Activated CD4-positive, alpha-beta memory T cell treated with anti-CD3 and anti-CD28 coated beads, Interleukin-2, amount 10 ng/mL, durations not matched to agents 7 days and 5 days (primary cell): Measurements from ENCODE around the gene ARPC2. TPM values are rescaled to one million over a fixed set of nuclear protein-coding genes. Genes with fewer than 3 reads are reported as not detected.

ENCODE experiments used
- CTCF ChIA-PET: fragments of 350-600 bp; sonication (Branson Sonifier 250); formaldehyde crosslinking; loops from one replicate; lab custom pipeline; 2021; ENCODE audit warnings: antibody characterized with exemption, inconsistent platforms; lab: Charles Lee
- POLR2A ChIA-PET: fragments of 350-600 bp; sonication (Branson Sonifier 250); formaldehyde crosslinking; loops from one replicate; lab custom pipeline; 2021; ENCODE audit warnings: antibody characterized with exemption; lab: Charles Lee
- DNase-seq: peaks from one replicate; pipeline ENCODE4 v3.0.0-alpha.2; 2020
- H3K27ac Mint-ChIP-seq: one replicate; pipeline ENCODE4 v1.8.0; 2021; ENCODE audit warnings: mild to moderate bottlenecking, mixed read lengths
- H3K27me3 Mint-ChIP-seq: one replicate; pipeline ENCODE4 v1.8.0; 2021; ENCODE audit warnings: mixed read lengths
- H3K36me3 Mint-ChIP-seq: one replicate; pipeline ENCODE4 v1.8.0; 2021; ENCODE audit warnings: low read depth, mixed read lengths
- H3K4me1 Mint-ChIP-seq: one replicate; pipeline ENCODE4 v1.8.0; 2021; ENCODE audit warnings: mixed read lengths
- H3K4me3 Mint-ChIP-seq: one replicate; pipeline ENCODE4 v1.8.0; 2021; ENCODE audit warnings: mild to moderate bottlenecking, mixed read lengths
- H3K9me3 Mint-ChIP-seq: one replicate; pipeline ENCODE4 v1.8.0; 2021; ENCODE audit warnings: mixed read lengths
- total RNA-seq, 2 experiments: library from RNA; stranded (reverse); gene quantifications; one replicate each; pipeline ENCODE4 v1.2.3, GENCODE V29; 2021

Gene ARPC2
- total RNA-seq, 2 experiments from 2014 or later, result 765 to 778 TPM

GRCh38 chr2:218187296-218188015 is 29.5 kb upstream of the ARPC2 start:
- H3K27me3 Mint-ChIP-seq, result peaks cover 5% of the 10 kb centered on the region
- H3K36me3 Mint-ChIP-seq, result no peaks in the 10 kb centered on the region
- no peak overlapping the region for H3K27ac Mint-ChIP-seq
- H3K4me3 Mint-ChIP-seq, result no peak overlapping the region
- DNase-seq, result no peak
- ChIA-PET CTCF (interaction anchor here (0.7 to 2.1 kb wide), 11 partner anchors 20 to 86 kb away, joined by 3 to 11 read pairs (median 6); partner anchors contain the start of genes AAMP, ARPC2, CXCR1 and PNKD), POLR2A (interaction anchor here (0.7 to 1.3 kb wide), 4 partner anchors 29 to 87 kb away, joined by 3 to 4 read pairs (median 4); no protein-coding TSS in a partner anchor)
- peaks cover 10% of the 10 kb centered on the region for H3K4me1 Mint-ChIP-seq
- no peaks in the 10 kb centered on the region for H3K9me3 Mint-ChIP-seq

DNA sequence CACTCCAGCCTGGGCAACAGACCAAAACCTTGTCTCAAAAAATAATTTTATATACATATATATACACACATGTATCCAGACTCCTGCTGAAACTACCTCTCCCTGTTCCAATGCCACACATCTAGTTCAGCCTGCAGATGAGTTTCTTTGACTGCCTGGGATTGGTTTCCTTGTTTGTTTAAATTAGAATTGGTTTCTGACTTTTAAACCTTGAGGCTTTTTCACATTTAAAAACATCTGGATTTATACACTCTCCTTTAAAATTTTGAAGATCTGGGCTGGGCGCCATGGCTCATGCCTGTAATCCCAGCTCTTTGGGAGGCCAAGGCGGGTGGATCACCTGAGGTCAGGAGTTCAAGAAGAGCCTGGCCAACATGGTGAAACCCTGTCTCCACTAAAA is 28.5 kb upstream of the ARPC2 start:
- Mint-ChIP-seq H3K9me3 (no peaks in the 10 kb centered on the region), H3K4me3 (no peak overlapping the region), H3K4me1 (peaks cover 10% of the 10 kb centered on the region), H3K36me3 (no peaks in the 10 kb centered on the region), H3K27me3 (peaks cover 4% of the 10 kb centered on the region), H3K27ac (no peak overlapping the region)
- ChIA-PET CTCF (interaction anchor here (0.7 to 2.1 kb wide), 6 partner anchors 22 to 102 kb away, joined by 3 to 11 read pairs (median 7); partner anchors contain the start of genes AAMP, CXCR1 and PNKD), POLR2A (no interaction called here)
- DNase-seq, result no peak

- Mint-ChIP-seq H3K9me3 (no peaks in the 10 kb centered on the region), H3K27ac (no peak overlapping the region), H3K27me3 (peaks cover 6% of the 10 kb centered on the region), H3K4me3 (no peak overlapping the region), H3K36me3 (no peaks in the 10 kb centered on the region), H3K4me1 (no peaks in the 10 kb centered on the region)
- no peak for DNase-seq
- ChIA-PET CTCF (no interaction called here), POLR2A (interaction anchor here (2.3 kb wide), 1 partner anchor 23 kb away, joined by 9 read pairs; the partner anchor contains the start of gene ARPC2)
Observed at GRCh38 chr2:218192902-218193430, 24.0 kb upstream of the ARPC2 start.

- no peak for DNase-seq
- H3K36me3 Mint-ChIP-seq, result no peaks in the 10 kb centered on the region
- H3K4me3 Mint-ChIP-seq, result no peak overlapping the region
- no peak overlapping the region for H3K27ac Mint-ChIP-seq
- CTCF ChIA-PET, result no interaction called here
- no peaks in the 10 kb centered on the region for H3K9me3 Mint-ChIP-seq
- POLR2A ChIA-PET, result interaction anchor here (2.3 kb wide), 1 partner anchor 22 kb away, joined by 9 read pairs; the partner anchor contains the start of gene ARPC2
- peaks cover 12% of the 10 kb centered on the region for H3K27me3 Mint-ChIP-seq
- no peaks in the 10 kb centered on the region for H3K4me1 Mint-ChIP-seq
Observed at GRCh38 chr2:218193701-218194100, 23.3 kb upstream of the ARPC2 start.

DNA sequence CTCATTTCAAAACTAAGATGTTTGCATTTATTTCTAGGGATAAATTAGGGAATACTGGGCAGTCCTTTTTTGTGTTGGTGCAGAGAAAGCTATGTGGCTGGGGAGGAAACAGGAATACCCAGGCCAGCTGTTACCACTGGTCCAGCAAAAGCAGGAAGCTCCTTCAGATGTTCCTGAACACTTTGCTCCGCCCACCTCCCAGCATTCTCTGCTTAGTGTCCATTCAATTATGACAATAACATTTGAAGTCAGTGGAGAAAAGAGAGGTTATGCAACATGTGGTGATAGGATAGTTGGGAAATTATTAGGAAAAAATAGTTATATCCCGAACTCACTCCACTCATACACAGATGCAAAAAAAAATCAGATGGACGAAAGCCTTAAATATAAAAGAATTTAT is 22.1 kb upstream of the ARPC2 start:
- no peaks in the 10 kb centered on the region for H3K36me3 Mint-ChIP-seq
- ChIA-PET POLR2A (interaction anchor here (2.3 kb wide), 1 partner anchor 21 kb away, joined by 9 read pairs; the partner anchor contains the start of gene ARPC2), CTCF (interaction anchor here (2.8 kb wide), 1 partner anchor 62 kb away, joined by 7 read pairs; no protein-coding TSS in a partner anchor)
- no peak for DNase-seq
- H3K4me3 Mint-ChIP-seq, result no peak overlapping the region
- no peaks in the 10 kb centered on the region for H3K4me1 Mint-ChIP-seq
- H3K9me3 Mint-ChIP-seq, result no peaks in the 10 kb centered on the region
- peaks cover 20% of the 10 kb centered on the region for H3K27me3 Mint-ChIP-seq
- H3K27ac Mint-ChIP-seq, result no peak overlapping the region

DNA sequence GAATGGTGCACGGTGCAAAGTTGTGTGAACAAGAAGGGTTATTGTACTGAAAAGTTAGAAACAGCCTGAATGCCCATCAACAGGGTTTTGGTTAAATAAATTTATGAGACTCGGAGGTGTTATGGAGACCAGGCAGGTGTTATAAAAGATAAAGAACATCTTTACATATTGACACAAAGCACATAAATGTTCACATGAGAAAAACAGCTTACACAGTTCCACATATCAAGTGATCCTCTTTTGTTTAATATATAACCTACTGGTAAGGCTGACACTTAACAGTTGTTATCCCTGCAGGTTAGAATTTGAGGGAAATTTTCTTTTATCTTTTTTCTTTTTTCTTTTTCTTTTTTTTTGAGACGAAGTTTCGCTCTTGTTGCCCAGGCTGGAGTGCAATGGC is 20.0 kb upstream of the ARPC2 start:
- CTCF ChIA-PET, result no interaction called here
- Mint-ChIP-seq H3K27me3 (peaks cover 27% of the 10 kb centered on the region), H3K9me3 (no peaks in the 10 kb centered on the region), H3K4me1 (no peaks in the 10 kb centered on the region), H3K4me3 (no peak overlapping the region), H3K36me3 (no peaks in the 10 kb centered on the region), H3K27ac (no peak overlapping the region)
- POLR2A ChIA-PET, result no interaction called here
- no peak for DNase-seq

- ChIA-PET POLR2A (no interaction called here), CTCF (interaction anchor here (0.6 kb wide), 1 partner anchor 153 kb away, joined by 3 read pairs; no protein-coding TSS in a partner anchor)
- no peaks in the 10 kb centered on the region for H3K4me1 Mint-ChIP-seq
- peaks cover 25% of the 10 kb centered on the region for H3K27me3 Mint-ChIP-seq
- H3K36me3 Mint-ChIP-seq, result no peaks in the 10 kb centered on the region
- H3K4me3 Mint-ChIP-seq, result no peak overlapping the region
- DNase-seq, result no peak
- no peaks in the 10 kb centered on the region for H3K9me3 Mint-ChIP-seq
- no peak overlapping the region for H3K27ac Mint-ChIP-seq
Observed at GRCh38 chr2:218202266-218202665, 14.7 kb upstream of the ARPC2 start.

DNA sequence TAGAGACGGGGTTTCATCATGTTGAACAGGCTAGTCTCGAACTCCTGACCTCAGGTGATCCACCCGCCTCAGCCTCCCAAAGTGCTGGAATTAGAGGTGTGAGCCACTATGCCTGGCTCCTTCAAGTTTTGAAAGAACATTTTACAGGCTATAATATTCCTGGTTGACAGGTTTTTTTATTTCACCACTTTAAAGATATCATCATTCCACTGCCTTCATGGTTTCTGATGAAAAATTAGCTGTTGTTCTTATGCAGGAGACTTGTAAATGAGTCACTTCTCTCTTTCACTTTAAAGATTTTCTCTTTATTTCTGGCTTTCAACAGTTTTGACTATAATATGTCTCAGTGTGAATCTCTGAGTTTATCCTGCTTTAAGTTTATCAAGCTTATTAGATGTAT is 7.9 kb upstream of the ARPC2 start:
- Mint-ChIP-seq H3K27ac (no peak overlapping the region), H3K4me1 (no peaks in the 10 kb centered on the region), H3K27me3 (peaks cover 13% of the 10 kb centered on the region), H3K9me3 (peaks cover 7% of the 10 kb centered on the region), H3K4me3 (no peak overlapping the region), H3K36me3 (peaks cover 6% of the 10 kb centered on the region)
- ChIA-PET POLR2A (interaction anchor here (0.6 to 1.3 kb wide), 3 partner anchors 11 to 174 kb away, joined by 3 to 5 read pairs (median 5); no protein-coding TSS in a partner anchor), CTCF (interaction anchor here (0.5 to 2.4 kb wide), 6 partner anchors 22 to 440 kb away, joined by 3 to 12 read pairs (median 3); no protein-coding TSS in a partner anchor)
- DNase-seq, result no peak

DNA sequence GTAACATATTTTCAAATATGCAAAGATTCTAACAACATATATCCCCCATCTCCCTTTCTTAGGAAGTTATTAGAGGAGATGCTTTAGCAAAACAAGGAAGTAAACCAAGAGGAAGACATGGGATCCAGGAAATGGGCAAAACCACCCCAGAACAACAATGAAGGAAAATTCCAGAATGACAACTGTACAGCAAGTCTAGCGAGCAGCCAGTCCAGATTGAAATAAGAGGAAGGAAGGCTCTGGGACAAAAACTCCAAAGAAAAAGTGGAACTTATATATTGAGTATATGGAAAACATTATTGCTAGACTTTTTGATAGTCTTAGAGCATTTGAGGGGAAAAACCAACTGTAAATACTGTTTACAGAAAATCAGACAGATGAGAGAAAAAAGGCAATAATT is 2.9 kb upstream of the ARPC2 start:
- Mint-ChIP-seq H3K9me3 (peaks cover 7% of the 10 kb centered on the region), H3K36me3 (peaks cover 31% of the 10 kb centered on the region), H3K27ac (no peak overlapping the region), H3K4me1 (peaks cover 18% of the 10 kb centered on the region), H3K4me3 (no peak overlapping the region), H3K27me3 (peaks cover 13% of the 10 kb centered on the region)
- CTCF ChIA-PET, result no interaction called here
- POLR2A ChIA-PET, result interaction anchor here (9.9 kb wide), 1 partner anchor 16 kb away, joined by 260 read pairs; no protein-coding TSS in a partner anchor
- no peak for DNase-seq

- Mint-ChIP-seq H3K9me3 (no peaks in the 10 kb centered on the region), H3K4me3 (peak overlapping the region; percentile 93), H3K4me1 (peaks cover 36% of the 10 kb centered on the region), H3K36me3 (peaks cover 47% of the 10 kb centered on the region), H3K27me3 (no peaks in the 10 kb centered on the region), H3K27ac (peak overlapping the region; percentile 92)
- POLR2A ChIA-PET, result interaction anchor here (0.6 to 9.9 kb wide), 15 partner anchors 9 to 181 kb away, joined by 3 to 260 read pairs (median 4); partner anchors contain the start of genes AAMP, CXCR1 and PNKD
- no peak for DNase-seq
- CTCF ChIA-PET, result interaction anchor here (0.8 to 2.3 kb wide), 9 partner anchors 9 to 71 kb away, joined by 3 to 12 read pairs (median 4); no protein-coding TSS in a partner anchor
Observed at GRCh38 chr2:218216336-218216673, 684 bp upstream of the ARPC2 start.

DNA sequence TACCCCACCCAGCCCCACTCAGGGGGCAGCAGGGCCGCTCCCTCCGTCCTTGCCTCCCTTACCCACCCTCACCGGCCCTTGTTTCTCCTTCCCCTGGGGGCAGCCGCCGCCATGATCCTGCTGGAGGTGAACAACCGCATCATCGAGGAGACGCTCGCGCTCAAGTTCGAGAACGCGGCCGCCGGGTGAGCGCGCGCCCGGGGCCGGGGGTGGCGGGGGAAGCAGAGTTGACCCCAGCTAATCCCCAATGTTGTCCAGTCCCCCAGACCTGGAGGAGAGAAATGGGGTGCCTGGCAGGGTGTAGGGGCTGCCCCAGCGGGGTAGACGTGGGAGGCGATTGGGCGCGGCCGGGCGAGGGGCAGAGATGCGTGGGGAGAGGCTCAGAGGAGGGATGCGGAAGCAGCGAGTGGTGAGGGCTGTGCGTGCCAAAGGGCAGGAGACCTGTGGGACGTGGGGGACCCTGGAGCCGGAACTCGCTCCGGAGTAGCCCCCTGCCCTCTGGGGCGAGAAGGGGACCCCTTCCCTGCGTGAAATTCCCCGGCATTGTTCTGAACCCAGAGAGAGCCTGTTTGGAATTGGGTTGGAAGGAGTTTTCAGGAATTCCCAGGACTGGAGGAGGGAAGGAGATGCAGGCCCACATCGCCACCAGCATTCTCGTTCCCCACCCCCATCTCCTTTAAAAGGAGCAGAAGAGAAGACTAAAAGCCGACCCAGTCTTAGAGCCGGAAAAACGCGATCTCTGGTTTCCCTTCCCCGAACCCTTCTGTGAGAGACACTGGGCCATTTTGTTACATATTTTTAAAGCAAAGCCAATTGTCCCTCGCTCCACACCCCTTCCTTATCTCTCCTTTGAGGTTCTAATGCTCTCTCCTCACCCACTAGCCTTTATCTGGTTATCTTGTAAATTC is 625 bp downstream of the ARPC2 start:
- Mint-ChIP-seq H3K27me3 (no peaks in the 10 kb centered on the region), H3K4me3 (peak overlapping the region; percentile 93), H3K36me3 (peaks cover 53% of the 10 kb centered on the region), H3K9me3 (no peaks in the 10 kb centered on the region), H3K27ac (peak overlapping the region; percentile 92), H3K4me1 (peaks cover 49% of the 10 kb centered on the region)
- CTCF ChIA-PET, result interaction anchor here (1.0 to 6.2 kb wide), 6 partner anchors 11 to 69 kb away, joined by 3 to 62 read pairs (median 6); no protein-coding TSS in a partner anchor
- POLR2A ChIA-PET, result interaction anchor here (1.0 to 9.9 kb wide), 11 partner anchors 12 to 442 kb away, joined by 3 to 260 read pairs (median 6); partner anchors contain the start of genes AAMP, BCS1L, CXCR1 and PNKD
- DNase-seq, result peak; percentile 74
